H9 (cell line): Measurements from ENCODE around the gene HCRT. TPM values are rescaled to one million over a fixed set of nuclear protein-coding genes. Genes with fewer than 3 reads are reported as not detected.

Experiments
- DNase-seq: peaks from one replicate; pipeline ENCODE4 v3.0.0-alpha.2; 2017
- H2AFZ ChIP-seq: one replicate; pipeline ENCODE4 v1.6.1; 2013; ENCODE audit warnings: mild to moderate bottlenecking, low read length, control low read depth, moderate library complexity
- H2AK5ac ChIP-seq: 2 replicates; pipeline ENCODE4 v1.6.1; 2013; ENCODE audit warnings: low read length, control low read depth, mixed read lengths; ENCODE audit not compliant: insufficient read length
- H2BK120ac ChIP-seq: one replicate; pipeline ENCODE4 v1.6.1; 2013; ENCODE audit warnings: low read depth, mild to moderate bottlenecking, low read length, control low read depth, inconsistent platforms; ENCODE audit not compliant: poor library complexity, severe bottlenecking
- H2BK12ac ChIP-seq: 2 replicates; pipeline ENCODE4 v1.6.1; 2013; ENCODE audit warnings: low read length, control low read depth, mixed read lengths, low read depth; ENCODE audit not compliant: insufficient read length
- H2BK15ac ChIP-seq: 2 replicates; pipeline ENCODE4 v1.6.1; 2013; ENCODE audit warnings: low read depth, low read length, control low read depth
- H2BK20ac ChIP-seq: one replicate; pipeline ENCODE4 v1.6.1; 2013; ENCODE audit warnings: low read depth, mild to moderate bottlenecking, low read length, control low read depth, inconsistent platforms; ENCODE audit not compliant: poor library complexity, severe bottlenecking
- H2BK5ac ChIP-seq: 2 replicates; pipeline ENCODE4 v1.6.1; 2013; ENCODE audit warnings: low read length, control low read depth, mixed read lengths; ENCODE audit not compliant: insufficient read length
- H3K14ac ChIP-seq: 2 replicates; pipeline ENCODE4 v1.6.1; 2013; ENCODE audit warnings: low read length, control low read depth; ENCODE audit not compliant: insufficient read depth
- H3K18ac ChIP-seq: 2 replicates; pipeline ENCODE4 v1.6.1; 2013; ENCODE audit warnings: low read depth, mild to moderate bottlenecking, mixed read lengths, low read length, control low read depth; ENCODE audit not compliant: insufficient read length
- H3K23ac ChIP-seq: 2 replicates; pipeline ENCODE4 v1.6.1; 2013; ENCODE audit warnings: low read length, control low read depth, mixed read lengths, low read depth; ENCODE audit not compliant: insufficient read length
- H3K23me2 ChIP-seq: 2 replicates; pipeline ENCODE4 v1.6.1; 2013; ENCODE audit warnings: low read depth, mild to moderate bottlenecking, mixed read lengths, low read length, control low read depth; ENCODE audit not compliant: insufficient read length, poor library complexity, severe bottlenecking
- H3K27ac ChIP-seq: 2 replicates; pipeline ENCODE4 v1.5.1; 2013; ENCODE audit warnings: low read length, control low read depth, mixed read lengths, low read depth; ENCODE audit not compliant: insufficient read length
- H3K27me3 ChIP-seq: 2 replicates; pipeline ENCODE4 v1.6.1; 2013; ENCODE audit warnings: low read length, control low read depth, inconsistent platforms; ENCODE audit not compliant: insufficient read depth
- H3K4ac ChIP-seq: 2 replicates; pipeline ENCODE4 v1.6.1; 2013; ENCODE audit warnings: low read depth, mild to moderate bottlenecking, control low read depth, inconsistent platforms, low read length, moderate library complexity
- H3K4me1 ChIP-seq: 2 replicates; pipeline ENCODE4 v1.6.1; 2013; ENCODE audit warnings: low read length, control low read depth, inconsistent platforms; ENCODE audit not compliant: insufficient read depth
- H3K4me2 ChIP-seq: 2 replicates; pipeline ENCODE4 v1.6.1; 2013; ENCODE audit warnings: low read length, control low read depth, mixed read lengths; ENCODE audit not compliant: insufficient read length, insufficient read depth
- H3K56ac ChIP-seq: 2 replicates; pipeline ENCODE4 v1.6.1; 2013; ENCODE audit warnings: low read depth, mild to moderate bottlenecking, mixed read lengths, low read length, control low read depth; ENCODE audit not compliant: insufficient read length
- H3K79me1 ChIP-seq: 2 replicates; pipeline ENCODE4 v1.6.1; 2013; ENCODE audit warnings: low read depth, mild to moderate bottlenecking, moderate library complexity, low read length, control low read depth, inconsistent platforms; ENCODE audit not compliant: insufficient read depth, poor library complexity, severe bottlenecking
- H3K79me2 ChIP-seq: 2 replicates; pipeline ENCODE4 v1.6.1; 2013; ENCODE audit warnings: low read length, control low read depth, inconsistent platforms; ENCODE audit not compliant: insufficient read depth
- H3K9ac ChIP-seq: 2 replicates; pipeline ENCODE4 v1.6.1; 2013; ENCODE audit warnings: low read length, control low read depth, mixed read lengths; ENCODE audit not compliant: insufficient read length; ENCODE audit errors: extremely low read depth
- H3K9me3 ChIP-seq: one replicate; pipeline ENCODE4 v1.6.1; 2013; ENCODE audit warnings: low read depth, low read length, inconsistent platforms; ENCODE audit not compliant: control insufficient read depth
- H3T11ph ChIP-seq: one replicate; pipeline ENCODE4 v1.6.1; 2013; ENCODE audit warnings: mild to moderate bottlenecking, low read length, control low read depth, inconsistent platforms
- H4K20me1 ChIP-seq: one replicate; pipeline ENCODE4 v1.6.1; 2013; ENCODE audit not compliant: control insufficient read depth, insufficient read length, insufficient read depth
- H4K5ac ChIP-seq: 2 replicates; pipeline ENCODE4 v1.6.1; 2013; ENCODE audit warnings: low read depth, mild to moderate bottlenecking, mixed read lengths, low read length, control low read depth; ENCODE audit not compliant: insufficient read length
- H4K8ac ChIP-seq: replicated peaks from 2 replicates; pipeline ENCODE4 v1.6.1; 2013; ENCODE audit warnings: low read length, control low read depth, mixed read lengths, low read depth; ENCODE audit not compliant: insufficient read length
- H4K91ac ChIP-seq: 2 replicates; pipeline ENCODE4 v1.6.1; 2013; ENCODE audit warnings: low read depth, mild to moderate bottlenecking, moderate library complexity, mixed read lengths, low read length, control low read depth; ENCODE audit not compliant: insufficient read length
- H3K27ac Mint-ChIP-seq, 3 experiments: 2 replicates in 2 of 3; 3 replicates in 1 of 3; pipeline ENCODE4 v1.8.0; 2020 to 2021; ENCODE audit warnings: mixed read lengths in 3 of 3, mild to moderate bottlenecking in 1 of 3, moderate library complexity in 1 of 3
- H3K27me3 Mint-ChIP-seq: 2 replicates; pipeline ENCODE4 v1.8.0; 2021; ENCODE audit warnings: low read depth, mild to moderate bottlenecking, moderate library complexity, mixed read lengths
- H3K36me3 Mint-ChIP-seq, 3 experiments: 2 replicates in 2 of 3; 3 replicates in 1 of 3; pipeline ENCODE4 v1.8.0; 2020 to 2021; ENCODE audit warnings: low read depth in 3 of 3, mixed read lengths in 3 of 3; ENCODE audit not compliant: insufficient read depth in 1 of 3
- H3K4me1 Mint-ChIP-seq, 2 experiments: 2 replicates each; pipeline ENCODE4 v1.8.0; 2020; ENCODE audit warnings: mixed read lengths in 2 of 2
- H3K4me3 Mint-ChIP-seq, 2 experiments: 2 replicates in 1 of 2; 3 replicates in 1 of 2; pipeline ENCODE4 v1.8.0; 2020 to 2021; ENCODE audit warnings: mild to moderate bottlenecking in 2 of 2, mixed read lengths in 2 of 2, moderate library complexity in 1 of 2
- H3K9me3 Mint-ChIP-seq, 2 experiments: 2 replicates in 1 of 2; 3 replicates in 1 of 2; pipeline ENCODE4 v1.8.0; 2020; ENCODE audit warnings: mild to moderate bottlenecking in 2 of 2, mixed read lengths in 2 of 2, moderate library complexity in 1 of 2
- WGBS: extraction: QIAGEN DNeasy Blood & Tissue Kit; methylation state at CpG from one replicate; pipeline ENCODE4 v1.1.7; 2013; ENCODE audit warnings: missing lambda C conversion rate, low lambda C conversion rate, mixed read lengths; ENCODE audit not compliant: insufficient read length; ENCODE audit errors: extremely low coverage; 5-methylcytosine and 5-hydroxymethylcytosine counted together
- total RNA-seq: library from RNA; stranded (reverse); gene quantifications from 2 replicates; pipeline ENCODE4 v1.2.1, GENCODE V29; 2021
- TF ChIP-seq, protein P1 (sequence below): fragments of 200-600 bp; sonication (generic); conservative IDR thresholded peaks from 3 replicates; pipeline ENCODE4 v1.8.0; 2021; ENCODE audit warnings: antibody characterized with exemption, mild to moderate bottlenecking

HCRT gene
- total RNA-seq, 1 experiment from 2014 or later, result not detected

DNA sequence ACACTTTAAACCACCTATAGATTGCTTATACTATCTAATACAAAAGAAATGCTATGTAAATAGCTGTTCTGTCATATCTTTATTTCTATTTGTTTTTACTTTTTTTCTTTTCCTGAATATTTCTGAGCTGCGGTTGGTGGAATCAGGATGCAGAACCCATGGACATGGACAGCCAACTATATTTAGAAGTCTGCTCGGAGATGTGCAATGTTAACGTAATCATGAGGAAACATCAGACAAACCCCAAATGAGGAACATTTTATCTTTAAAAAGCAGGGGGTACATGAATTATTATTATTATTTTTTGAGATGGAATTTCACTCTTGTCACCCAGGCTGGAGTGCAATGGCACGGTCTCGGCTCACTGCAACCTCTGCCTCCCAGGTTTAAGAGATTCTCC, 40.4 kb upstream of the HCRT start:
- H3K9ac ChIP-seq, result no peak overlapping the region
- Mint-ChIP-seq H3K9me3 (no peaks in the 10 kb centered on the region), H3K27me3 (no peaks in the 10 kb centered on the region), H3K36me3 (peaks cover 19 to 27% (median 22%) of the 10 kb centered on the region in 3 experiments; a peak in 6 of 7 replicates), H3K4me1 (no peaks in the 10 kb centered on the region), H3K4me3 (no peak overlapping the region), H3K27ac (no peak overlapping the region)
- no peaks in the 10 kb centered on the region for H3K79me1 ChIP-seq
- no peak overlapping the region for H3K27ac ChIP-seq
- no peak overlapping the region for H3K4me2 ChIP-seq
- H3K56ac ChIP-seq, result no peak overlapping the region
- H3K79me2 ChIP-seq, result no peaks in the 10 kb centered on the region
- H2AFZ ChIP-seq, result no peak overlapping the region
- H3K23me2 ChIP-seq, result no peaks in the 10 kb centered on the region
- H3K4me1 ChIP-seq, result no peaks in the 10 kb centered on the region
- no peak overlapping the region for H4K8ac ChIP-seq
- no peak overlapping the region for H3K14ac ChIP-seq
- TF ChIP-seq, protein P1, sequence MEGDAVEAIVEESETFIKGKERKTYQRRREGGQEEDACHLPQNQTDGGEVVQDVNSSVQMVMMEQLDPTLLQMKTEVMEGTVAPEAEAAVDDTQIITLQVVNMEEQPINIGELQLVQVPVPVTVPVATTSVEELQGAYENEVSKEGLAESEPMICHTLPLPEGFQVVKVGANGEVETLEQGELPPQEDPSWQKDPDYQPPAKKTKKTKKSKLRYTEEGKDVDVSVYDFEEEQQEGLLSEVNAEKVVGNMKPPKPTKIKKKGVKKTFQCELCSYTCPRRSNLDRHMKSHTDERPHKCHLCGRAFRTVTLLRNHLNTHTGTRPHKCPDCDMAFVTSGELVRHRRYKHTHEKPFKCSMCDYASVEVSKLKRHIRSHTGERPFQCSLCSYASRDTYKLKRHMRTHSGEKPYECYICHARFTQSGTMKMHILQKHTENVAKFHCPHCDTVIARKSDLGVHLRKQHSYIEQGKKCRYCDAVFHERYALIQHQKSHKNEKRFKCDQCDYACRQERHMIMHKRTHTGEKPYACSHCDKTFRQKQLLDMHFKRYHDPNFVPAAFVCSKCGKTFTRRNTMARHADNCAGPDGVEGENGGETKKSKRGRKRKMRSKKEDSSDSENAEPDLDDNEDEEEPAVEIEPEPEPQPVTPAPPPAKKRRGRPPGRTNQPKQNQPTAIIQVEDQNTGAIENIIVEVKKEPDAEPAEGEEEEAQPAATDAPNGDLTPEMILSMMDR, result no peak
- no peak overlapping the region for H3K23ac ChIP-seq
- no peaks in the 10 kb centered on the region for H3K9me3 ChIP-seq
- no peak overlapping the region for H2BK20ac ChIP-seq
- H2AK5ac ChIP-seq, result no peak overlapping the region
- no peak overlapping the region for H2BK120ac ChIP-seq
- WGBS, result no CpG with 5 or more reads among the region's 5 CpGs
- peaks cover 4% of the 10 kb centered on the region for H4K20me1 ChIP-seq
- no peaks in the 10 kb centered on the region for H3K27me3 ChIP-seq
- H3K18ac ChIP-seq, result no peak overlapping the region
- no peak overlapping the region for H4K5ac ChIP-seq
- no peak overlapping the region for H3T11ph ChIP-seq
- no peak overlapping the region for H2BK15ac ChIP-seq
- H3K4ac ChIP-seq, result no peak overlapping the region
- no peak overlapping the region for H2BK5ac ChIP-seq
- DNase-seq, result no peak
- H4K91ac ChIP-seq, result no peak overlapping the region
- no peak overlapping the region for H2BK12ac ChIP-seq
